Central memory CD8-positive, alpha-beta T cell (primary cell): ENCODE data around the gene GALNT17.
"Not testable (repeated sequence)": the region's sequence is repeated elsewhere in the genome, so short reads cannot be mapped to it uniquely, and the experiment has no call there.

Source experiments
- ATAC-seq: fragments of 150-1000 bp; cut with Tn5 transposase; replicated peaks from 2 replicates; pipeline ENCODE4 v1.10.0; 2022; ENCODE audit warnings: mild to moderate bottlenecking, moderate FRiP score, moderate number of reproducible peaks; ENCODE audit not compliant: poor library complexity, severe bottlenecking; ENCODE audit errors: extremely low read depth
- DNase-seq, 2 donors: peaks; one replicate each; pipeline ENCODE4 v3.0.0; 2021; ENCODE audit warnings: low spot score in 2 of 2
- H3K27ac Mint-ChIP-seq: one replicate; pipeline ENCODE4 v1.8.0; 2022; ENCODE audit warnings: low read depth, mild to moderate bottlenecking, moderate library complexity, mixed read lengths
- H3K27me3 Mint-ChIP-seq: one replicate; pipeline ENCODE4 v1.8.0; 2022; ENCODE audit warnings: mixed read lengths
- H3K36me3 Mint-ChIP-seq: one replicate; pipeline ENCODE4 v1.8.0; 2022; ENCODE audit warnings: mild to moderate bottlenecking, moderate library complexity, mixed read lengths; ENCODE audit not compliant: insufficient read depth
- H3K4me1 Mint-ChIP-seq: one replicate; pipeline ENCODE4 v1.8.0; 2022; ENCODE audit warnings: mixed read lengths
- H3K4me3 Mint-ChIP-seq: one replicate; pipeline ENCODE4 v1.8.0; 2022; ENCODE audit warnings: mild to moderate bottlenecking, moderate library complexity, mixed read lengths
- H3K9me3 Mint-ChIP-seq: one replicate; pipeline ENCODE4 v1.8.0; 2022; ENCODE audit warnings: mixed read lengths

GALNT17 gene

DNA sequence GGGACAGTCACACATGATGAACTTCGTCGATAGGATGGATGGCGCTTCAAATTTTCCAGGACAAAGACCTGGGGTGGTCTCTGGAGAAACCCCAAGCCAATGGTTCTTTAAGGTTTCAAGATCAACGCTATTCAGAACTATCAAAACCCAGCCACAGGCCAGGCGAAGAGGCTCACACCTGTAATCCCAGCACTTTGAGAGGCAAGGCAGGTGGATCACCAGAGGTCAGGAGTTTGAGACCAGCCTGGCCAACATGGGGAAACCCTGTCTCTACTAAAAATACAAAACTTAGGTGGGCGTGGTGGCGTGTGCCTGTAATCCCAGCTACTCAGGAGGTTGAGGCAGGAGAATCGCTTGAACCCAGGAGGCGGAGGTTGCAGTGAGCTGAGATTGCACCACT lies 511.1 kb downstream of the GALNT17 start:
- not testable (repeated sequence) for H3K27me3 Mint-ChIP-seq, DNase-seq, ATAC-seq, H3K36me3 Mint-ChIP-seq, H3K4me1 Mint-ChIP-seq, H3K4me3 Mint-ChIP-seq, H3K27ac Mint-ChIP-seq
- H3K9me3 Mint-ChIP-seq = peaks cover 23% of the 10 kb centered on the region

DNA sequence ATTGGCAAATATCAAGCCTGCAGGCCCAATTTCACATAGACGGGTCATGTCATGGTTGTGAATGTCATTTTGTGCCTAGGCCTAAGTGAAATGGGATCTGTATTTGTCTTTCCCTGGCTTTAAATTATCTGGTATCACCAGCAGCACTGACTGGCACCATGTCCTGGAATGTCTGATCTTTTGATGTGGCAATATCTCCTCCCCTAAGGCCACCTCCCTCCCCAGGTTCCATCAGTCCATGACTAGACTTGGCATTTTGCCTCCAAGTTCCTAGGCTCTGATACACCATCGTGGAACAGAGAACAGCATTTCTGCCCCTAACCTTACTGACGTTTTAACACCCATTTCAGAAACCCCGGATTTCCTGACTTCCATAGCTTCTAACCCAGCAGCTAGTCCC lies 513.9 kb downstream of the GALNT17 start:
- Mint-ChIP-seq H3K9me3 (peaks cover 23% of the 10 kb centered on the region), H3K36me3 (no peaks in the 10 kb centered on the region), H3K4me3 (no peak overlapping the region), H3K27ac (no peak overlapping the region), H3K4me1 (no peaks in the 10 kb centered on the region), H3K27me3 (no peaks in the 10 kb centered on the region)
- DNase-seq (no peak), ATAC-seq (no peak)

DNA sequence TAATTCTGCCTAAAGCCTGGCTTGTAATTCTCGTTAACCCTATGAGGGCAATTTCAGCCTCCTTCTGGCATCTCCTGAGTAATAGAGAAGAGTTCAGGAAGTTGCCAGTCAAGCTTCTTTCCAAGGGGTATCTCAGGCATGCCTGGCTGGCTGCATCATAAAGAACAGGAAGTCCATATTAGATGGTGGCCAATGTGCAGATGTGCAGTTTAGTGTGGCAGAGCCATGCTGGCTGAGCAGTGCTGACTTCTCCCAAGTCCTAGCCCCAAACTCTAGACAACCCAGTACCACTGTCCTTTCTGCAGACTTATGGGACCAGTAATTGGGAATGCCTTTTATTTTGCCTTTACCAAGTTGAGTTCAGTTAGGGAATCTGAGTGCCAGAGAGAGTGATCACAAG lies 517.9 kb downstream of the GALNT17 start:
- Mint-ChIP-seq H3K9me3 (peaks cover 22% of the 10 kb centered on the region), H3K27me3 (no peaks in the 10 kb centered on the region), H3K27ac (no peak overlapping the region)

DNA sequence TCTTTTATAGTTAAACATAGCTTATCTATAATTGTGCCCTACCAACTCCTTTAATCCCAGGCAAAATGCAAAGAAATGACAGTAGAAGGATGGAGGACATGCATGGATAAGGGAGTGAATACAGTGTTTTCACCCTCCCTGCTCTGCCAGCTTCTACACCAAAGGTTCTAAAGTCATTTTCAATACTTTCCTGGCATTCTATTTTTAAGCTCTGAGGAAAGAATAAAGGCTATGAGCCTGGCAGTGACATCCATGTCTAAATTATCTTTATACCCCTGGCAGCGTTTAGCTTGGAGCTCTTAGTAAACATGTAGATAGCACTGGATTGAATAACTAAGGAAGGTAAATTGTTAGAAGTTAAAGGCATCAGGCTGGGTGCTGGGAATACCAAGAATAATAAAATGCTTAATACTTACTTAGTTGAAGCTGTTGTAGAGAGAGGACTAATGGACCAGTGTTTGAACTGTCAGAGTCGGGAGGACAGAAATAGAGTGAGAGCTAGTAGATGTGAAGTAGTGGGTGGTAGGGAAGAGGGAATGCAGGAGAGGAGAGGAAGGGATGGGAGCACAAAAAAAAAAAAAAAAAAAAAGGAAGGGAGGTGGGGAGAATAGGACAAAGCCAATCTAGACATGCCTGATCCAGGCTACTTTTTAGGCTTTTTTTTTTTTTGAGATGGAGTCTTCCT lies 518.9 kb downstream of the GALNT17 start:
- no peaks in the 10 kb centered on the region for H3K4me1 Mint-ChIP-seq
- no peaks in the 10 kb centered on the region for H3K27me3 Mint-ChIP-seq
- H3K4me3 Mint-ChIP-seq = no peak overlapping the region
- no peaks in the 10 kb centered on the region for H3K36me3 Mint-ChIP-seq
- peaks cover 17% of the 10 kb centered on the region for H3K9me3 Mint-ChIP-seq
- no peak for DNase-seq
- H3K27ac Mint-ChIP-seq = no peak overlapping the region
- no peak for ATAC-seq

More for the DNA sequence above, 517.9 kb downstream of the GALNT17 start:
- no peaks in the 10 kb centered on the region for H3K4me1 Mint-ChIP-seq
- DNase-seq = no peak
- no peak overlapping the region for H3K4me3 Mint-ChIP-seq
- H3K36me3 Mint-ChIP-seq = no peaks in the 10 kb centered on the region
- no peak for ATAC-seq

DNA sequence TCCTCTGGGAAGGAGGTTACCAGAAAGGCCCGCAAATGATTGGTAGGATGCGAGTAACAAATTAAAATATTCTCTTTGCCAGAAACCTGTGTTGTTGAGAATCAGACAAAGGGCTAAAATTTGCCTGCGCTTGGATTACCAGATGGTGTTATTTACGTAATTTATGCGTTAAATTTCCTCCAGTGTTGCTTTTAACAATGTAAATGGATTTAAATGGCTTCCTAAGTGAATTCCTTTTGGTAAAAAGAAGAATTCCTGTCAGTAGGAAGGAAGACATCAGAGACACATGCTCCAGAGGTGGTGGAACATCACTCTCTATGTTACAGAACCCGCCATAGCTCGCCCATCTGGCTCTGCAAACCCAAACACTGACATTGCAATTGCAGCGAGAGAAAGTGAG lies 520.6 kb downstream of the GALNT17 start:
- no peak for DNase-seq

DNA sequence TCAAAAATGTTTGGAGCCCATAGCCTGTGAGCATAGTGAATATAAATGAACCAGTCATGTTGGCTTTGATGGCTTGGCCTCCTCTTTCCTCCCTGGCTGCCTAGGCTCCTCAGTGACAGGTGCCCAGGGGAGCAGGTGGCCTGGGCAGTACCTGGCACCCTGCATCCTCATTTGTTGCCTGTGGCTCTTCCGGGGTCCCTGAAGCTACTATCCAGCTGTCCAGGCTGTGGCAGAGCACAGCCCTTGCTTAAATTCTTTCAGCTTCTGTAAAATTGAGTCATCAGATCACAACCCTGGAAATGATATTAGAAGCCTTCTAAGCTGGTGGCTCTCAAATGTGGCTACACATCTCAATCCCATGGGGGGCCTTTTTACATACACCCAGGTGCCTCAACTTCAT lies 525.4 kb downstream of the GALNT17 start:
- H3K27me3 Mint-ChIP-seq = no peaks in the 10 kb centered on the region
- peaks cover 27% of the 10 kb centered on the region for H3K9me3 Mint-ChIP-seq
- H3K4me1 Mint-ChIP-seq = no peaks in the 10 kb centered on the region
- H3K27ac Mint-ChIP-seq = no peak overlapping the region
- DNase-seq (no peak), ATAC-seq (no peak)
- H3K4me3 Mint-ChIP-seq = no peak overlapping the region
- no peaks in the 10 kb centered on the region for H3K36me3 Mint-ChIP-seq

More for the DNA sequence above, 520.6 kb downstream of the GALNT17 start:
- no peak for ATAC-seq
- Mint-ChIP-seq H3K4me3 (no peak overlapping the region), H3K4me1 (no peaks in the 10 kb centered on the region), H3K27me3 (no peaks in the 10 kb centered on the region), H3K9me3 (peaks cover 24% of the 10 kb centered on the region), H3K27ac (no peak overlapping the region), H3K36me3 (no peaks in the 10 kb centered on the region)

DNA sequence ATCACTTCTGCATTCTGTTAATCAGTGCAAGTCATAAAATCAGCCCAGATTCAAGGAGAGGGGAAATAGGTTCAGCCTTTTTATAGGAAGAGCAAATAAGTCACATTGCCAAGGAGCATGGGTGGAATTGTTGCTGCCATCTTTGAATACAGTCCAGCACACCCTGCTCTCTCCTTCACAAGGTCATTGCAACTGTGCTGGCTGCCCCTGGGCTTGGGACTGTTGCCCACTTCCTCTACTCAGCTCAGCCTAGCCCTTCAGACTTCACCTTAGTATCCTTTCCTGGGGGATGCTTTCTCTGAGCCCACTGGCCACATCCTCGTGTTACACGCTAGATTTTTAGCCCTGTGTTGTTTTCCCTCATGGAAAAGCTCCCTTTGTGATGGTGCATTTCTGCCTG lies 527.7 kb downstream of the GALNT17 start:
- Mint-ChIP-seq H3K4me1 (no peaks in the 10 kb centered on the region), H3K9me3 (peaks cover 28% of the 10 kb centered on the region), H3K27ac (no peak overlapping the region), H3K4me3 (no peak overlapping the region), H3K36me3 (no peaks in the 10 kb centered on the region), H3K27me3 (no peaks in the 10 kb centered on the region)
- no peak for DNase-seq
- ATAC-seq = no peak

DNA sequence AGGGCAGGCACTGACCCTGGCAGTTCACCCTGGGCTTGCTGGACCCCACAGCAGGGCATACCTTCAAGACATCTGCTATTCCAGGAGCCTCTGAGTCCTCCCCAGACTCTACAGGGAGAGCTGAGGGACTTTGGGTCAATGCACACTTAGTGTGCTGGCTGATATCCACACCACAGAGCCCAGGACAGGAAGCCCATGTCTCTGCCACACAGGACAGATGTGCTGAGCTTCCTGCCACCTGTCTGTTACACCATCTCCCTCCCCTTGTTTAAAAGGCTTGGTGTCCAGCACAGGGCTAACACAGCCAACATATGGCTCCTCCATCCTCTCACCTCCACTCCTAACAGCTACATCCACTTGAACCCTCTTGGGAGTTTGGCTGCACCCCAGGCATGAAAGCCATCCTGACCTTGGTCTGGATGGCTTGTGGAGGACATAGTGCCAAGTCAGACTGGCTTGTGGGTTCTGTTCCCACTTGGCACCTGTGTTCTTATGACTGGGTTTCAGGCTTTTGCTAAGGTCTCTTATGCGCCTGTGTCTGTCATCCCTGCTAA lies 529.8 kb downstream of the GALNT17 start:
- Mint-ChIP-seq H3K4me1 (no peaks in the 10 kb centered on the region), H3K36me3 (no peaks in the 10 kb centered on the region), H3K4me3 (no peak overlapping the region), H3K9me3 (peaks cover 21% of the 10 kb centered on the region), H3K27ac (no peak overlapping the region), H3K27me3 (no peaks in the 10 kb centered on the region)
- ATAC-seq (no peak), DNase-seq (no peak)

DNA sequence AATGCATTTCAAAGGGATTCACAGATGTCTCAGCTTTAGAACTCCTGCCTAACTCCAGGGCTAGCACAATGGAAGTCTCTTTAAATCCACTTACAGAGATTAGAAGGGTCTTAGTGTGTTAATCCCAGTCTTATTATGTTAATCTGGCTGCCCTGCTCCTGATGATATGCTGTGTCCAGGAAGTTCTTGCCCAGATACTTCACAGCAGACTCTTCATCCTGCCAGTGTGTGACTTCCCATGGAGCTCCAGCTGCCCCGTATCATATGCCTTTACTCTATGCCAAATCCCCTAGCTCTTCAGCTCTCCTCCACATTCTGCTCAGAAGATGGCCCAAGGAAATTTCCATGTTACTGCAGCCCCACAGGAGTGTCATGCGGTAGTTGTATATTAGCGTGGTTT lies 533.8 kb downstream of the GALNT17 start:
- no peaks in the 10 kb centered on the region for H3K36me3 Mint-ChIP-seq
- H3K4me1 Mint-ChIP-seq = no peaks in the 10 kb centered on the region
- peaks cover 12% of the 10 kb centered on the region for H3K9me3 Mint-ChIP-seq
- no peaks in the 10 kb centered on the region for H3K27me3 Mint-ChIP-seq
- H3K4me3 Mint-ChIP-seq = no peak overlapping the region
- no peak overlapping the region for H3K27ac Mint-ChIP-seq
- no peak for DNase-seq
- no peak for ATAC-seq

DNA sequence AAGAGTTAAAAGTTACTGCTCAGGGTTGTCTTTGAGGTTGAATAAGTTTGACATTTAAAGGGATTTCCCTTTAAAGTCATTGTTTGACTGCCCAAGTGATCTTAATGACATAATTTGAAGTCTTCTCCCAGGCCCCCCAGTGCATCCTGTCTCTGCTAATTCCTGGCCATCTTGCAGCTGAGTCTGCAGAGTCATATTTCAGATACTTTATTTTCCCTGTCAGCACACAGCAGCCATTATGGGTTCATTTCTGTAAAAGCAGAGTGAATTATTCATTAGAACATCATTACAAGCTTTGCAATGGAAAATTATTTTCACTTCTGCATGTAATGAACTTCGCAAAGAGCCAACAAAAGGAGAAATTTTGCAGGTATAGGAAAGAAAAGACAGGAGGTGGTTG lies 536.6 kb downstream of the GALNT17 start:
- ATAC-seq = no peak
- no peaks in the 10 kb centered on the region for H3K27me3 Mint-ChIP-seq
- H3K4me3 Mint-ChIP-seq = no peak overlapping the region
- H3K36me3 Mint-ChIP-seq = no peaks in the 10 kb centered on the region
- no peak for DNase-seq
- no peaks in the 10 kb centered on the region for H3K4me1 Mint-ChIP-seq
- H3K27ac Mint-ChIP-seq = no peak overlapping the region
- H3K9me3 Mint-ChIP-seq = peaks cover 6% of the 10 kb centered on the region

DNA sequence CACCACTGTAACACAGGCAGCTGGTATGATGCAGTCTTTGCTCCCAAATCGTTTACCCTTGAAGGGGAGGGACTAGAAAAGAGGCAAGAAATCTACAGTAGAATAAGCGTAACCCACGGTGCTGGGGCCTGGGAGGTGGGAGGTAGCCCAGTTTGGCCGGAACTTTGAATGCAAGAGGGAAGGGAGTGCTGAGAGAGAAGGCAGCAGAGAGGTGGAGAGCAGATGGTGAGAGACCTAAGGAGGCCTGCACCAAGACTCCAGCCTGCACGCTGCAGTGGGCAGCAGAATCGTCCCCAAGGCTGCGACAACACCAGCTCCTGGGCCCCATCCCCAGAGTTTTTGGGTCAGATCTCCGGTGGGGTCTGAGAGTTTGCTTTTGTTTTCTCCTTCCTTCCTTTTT lies 547.5 kb downstream of the GALNT17 start:
- Mint-ChIP-seq H3K4me3 (no peak overlapping the region), H3K9me3 (peaks cover 6% of the 10 kb centered on the region), H3K36me3 (no peaks in the 10 kb centered on the region), H3K27ac (no peak overlapping the region), H3K4me1 (no peaks in the 10 kb centered on the region), H3K27me3 (no peaks in the 10 kb centered on the region)
- no peak for DNase-seq
- ATAC-seq = no peak

DNA sequence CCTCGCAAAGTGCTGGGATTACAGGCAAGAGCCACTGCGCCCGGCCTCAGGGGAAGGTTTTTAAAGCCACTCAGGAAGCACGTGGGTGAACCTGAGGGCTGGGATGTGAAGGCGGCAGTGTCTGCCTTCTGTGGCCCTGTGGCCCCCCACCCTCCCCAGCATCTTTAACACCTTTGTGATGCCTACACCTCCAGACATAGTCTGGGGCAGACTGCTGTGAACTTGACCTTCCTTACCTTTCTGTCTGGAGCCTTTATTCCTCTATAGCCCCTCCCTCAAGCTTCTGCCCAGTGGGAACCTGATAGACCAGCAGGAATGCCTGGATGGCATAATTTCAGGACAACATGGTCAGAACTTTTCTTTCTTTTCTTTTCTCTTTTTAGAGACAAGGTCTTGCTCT lies 550.2 kb downstream of the GALNT17 start:
- H3K9me3 Mint-ChIP-seq = peaks cover 6% of the 10 kb centered on the region
- no peak overlapping the region for H3K4me3 Mint-ChIP-seq
- H3K27ac Mint-ChIP-seq = no peak overlapping the region
- H3K36me3 Mint-ChIP-seq = no peaks in the 10 kb centered on the region
- no peak for ATAC-seq
- H3K4me1 Mint-ChIP-seq = no peaks in the 10 kb centered on the region
- DNase-seq = no peak
- no peaks in the 10 kb centered on the region for H3K27me3 Mint-ChIP-seq

DNA sequence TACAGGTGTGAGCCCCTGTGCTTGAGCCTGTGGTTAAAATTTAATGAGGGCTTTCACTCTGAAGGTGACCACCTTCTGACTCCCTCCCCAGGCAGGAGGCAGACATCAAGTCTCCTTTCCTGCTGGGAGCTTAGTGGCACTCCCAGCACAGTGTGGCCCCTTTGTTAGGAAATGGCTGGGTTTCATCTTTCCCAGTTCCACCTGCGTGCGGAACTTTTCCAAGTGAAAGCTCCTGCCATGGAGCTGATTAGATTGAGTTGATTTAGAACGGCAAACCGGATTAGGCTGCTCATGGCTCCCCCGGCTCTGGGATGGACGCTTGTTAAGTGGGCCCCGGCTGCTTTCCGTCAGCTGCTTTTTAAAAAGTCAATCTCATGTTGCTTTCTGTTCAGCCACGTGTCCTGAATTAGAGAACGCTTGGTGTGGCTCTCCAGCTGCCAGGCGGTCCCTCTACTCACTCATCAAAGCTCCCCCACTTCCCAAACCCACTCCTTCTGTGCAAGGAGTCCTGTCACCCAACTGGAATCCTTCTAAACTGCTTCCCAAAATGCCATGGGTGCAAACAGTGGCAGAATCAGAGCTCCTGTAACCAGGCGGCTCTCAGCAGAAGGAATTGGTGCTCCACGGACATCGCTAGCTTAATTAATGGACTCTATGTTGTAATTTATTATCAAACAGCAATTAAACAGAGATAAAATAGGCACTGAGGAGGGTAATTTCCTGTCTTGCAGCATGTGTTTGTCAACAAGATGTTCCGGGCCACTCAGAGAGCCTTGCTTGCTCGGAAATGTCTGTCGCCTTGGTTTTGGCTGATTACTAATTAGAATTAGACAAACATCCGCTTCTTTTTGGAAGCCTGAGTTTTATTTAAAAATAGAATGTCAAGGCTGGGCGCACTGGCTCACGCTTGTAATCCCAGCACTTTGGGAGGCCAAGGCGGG lies 551.2 kb downstream of the GALNT17 start:
- Mint-ChIP-seq H3K27ac (no peak overlapping the region), H3K9me3 (peaks cover 9% of the 10 kb centered on the region), H3K36me3 (no peaks in the 10 kb centered on the region), H3K4me3 (no peak overlapping the region), H3K27me3 (peaks cover 4% of the 10 kb centered on the region), H3K4me1 (no peaks in the 10 kb centered on the region)
- DNase-seq = no peak
- ATAC-seq = no peak
